PC-3 (cell line): ENCODE measurements around the gene PCDHA7. TPM values are rescaled to one million over a fixed set of nuclear protein-coding genes. Genes with fewer than 3 reads are reported as not detected.

Experiments used
- ATAC-seq: fragments of 200-7000 bp; cut with Tn5 transposase; 2 replicates; pipeline ENCODE4 v1.9.1; 2020; ENCODE audit warnings: mild to moderate bottlenecking, moderate library complexity
- BruUV-seq: library from RNA; stranded (reverse); fragments of 400-500 nt; replicated peaks from 2 replicates; lab custom pipeline; 2021; lab: Mats Ljungman, UMichigan
- CTCF ChIA-PET: fragments of 300-600 bp; sonication (Branson Sonifier 250); formaldehyde crosslinking; loops from one replicate; lab custom pipeline; 2022; ENCODE audit warnings: antibody characterized with exemption; lab: Charles Lee
- POLR2A ChIA-PET: fragments of 300-600 bp; sonication (Branson Sonifier 250); formaldehyde crosslinking; loops from one replicate; lab custom pipeline; 2022; ENCODE audit warnings: antibody characterized with exemption; ENCODE audit not compliant: unreplicated experiment; lab: Charles Lee
- DNase-seq: peaks from one replicate; pipeline ENCODE4 v3.0.0-alpha.2; 2015
- H2AFZ ChIP-seq: fragments of 300-600 bp; sonication (generic); 2 replicates; pipeline ENCODE4 v1.6.0; 2016; ENCODE audit warnings: antibody characterized with exemption, low read length
- H3F3A ChIP-seq: fragments of 300-600 bp; sonication (generic); one replicate; pipeline ENCODE4 v1.6.0; 2017; ENCODE audit warnings: antibody characterized with exemption, low read length, control low read depth, mild to moderate bottlenecking; ENCODE audit not compliant: unreplicated experiment
- H3K27ac ChIP-seq: fragments of 300-600 bp; sonication (generic); 2 replicates; pipeline ENCODE4 v1.5.1; 2016; ENCODE audit warnings: mild to moderate bottlenecking, low read length
- H3K27me3 ChIP-seq: fragments of 300-600 bp; sonication (generic); 2 replicates; pipeline ENCODE4 v1.6.1; 2016; ENCODE audit warnings: low read length, mixed read lengths
- H3K36me3 ChIP-seq: fragments of 300-600 bp; sonication (generic); 2 replicates; pipeline ENCODE4 v1.6.1; 2016; ENCODE audit warnings: low read depth, mixed run types, low read length, mixed read lengths
- H3K4me1 ChIP-seq: fragments of 300-600 bp; sonication (generic); 2 replicates; pipeline ENCODE4 v1.5.1; 2016; ENCODE audit warnings: low read length; ENCODE audit not compliant: insufficient read depth
- H3K4me2 ChIP-seq: fragments of 300-600 bp; sonication (generic); 2 replicates; pipeline ENCODE4 v1.6.0; 2016; ENCODE audit warnings: low read length
- H3K4me3 ChIP-seq: fragments of 300-600 bp; sonication (generic); 2 replicates; pipeline ENCODE4 v1.5.1; 2016; ENCODE audit warnings: mild to moderate bottlenecking, low read length, mixed read lengths
- H3K79me2 ChIP-seq: fragments of 300-600 bp; sonication (generic); 2 replicates; pipeline ENCODE4 v1.6.1; 2017; ENCODE audit warnings: low read length, mixed read lengths
- H3K9ac ChIP-seq: fragments of 300-600 bp; sonication (generic); 2 replicates; pipeline ENCODE4 v1.6.0; 2016; ENCODE audit warnings: mild to moderate bottlenecking, low read length
- H3K9me2 ChIP-seq: fragments of 300-600 bp; sonication (generic); replicated peaks from 2 replicates; pipeline ENCODE4 v1.6.1; 2016; ENCODE audit warnings: mixed run types, low read length, mixed read lengths
- H3K9me3 ChIP-seq: fragments of 300-600 bp; sonication (generic); 2 replicates; pipeline ENCODE4 v1.6.1; 2016; ENCODE audit warnings: low read length, mixed read lengths
- H4K20me1 ChIP-seq: fragments of 300-600 bp; sonication (generic); 2 replicates; pipeline ENCODE4 v1.6.1; 2016; ENCODE audit warnings: low read length, mixed read lengths
- EZH2 ChIP-seq: fragments of 300-600 bp; sonication (generic); IDR thresholded peaks from one replicate; pipeline ENCODE4 v1.6.1; 2017; ENCODE audit warnings: antibody characterized with exemption, mild to moderate bottlenecking, low read length; ENCODE audit not compliant: unreplicated experiment
- EZH2phosphoT487 ChIP-seq: fragments of 300-600 bp; sonication (generic); IDR thresholded peaks from 2 replicates; pipeline ENCODE4 v1.6.1; 2018; ENCODE audit warnings: mild to moderate bottlenecking, antibody characterized with exemption, low read length, borderline replicate concordance
- intact Hi-C: fragments of 100-400 bp; cut with micrococcal nuclease; formaldehyde crosslinking; loops from 2 replicates; pipeline ENCODE4 v1.9.0; 2023
- total RNA-seq: library from RNA; depleted of rRNA; stranded (reverse); fragments of >200 nt; gene quantifications from 2 replicates; pipeline ENCODE4 v1.2.3, GENCODE V29; 2014
- TF ChIP-seq, protein P1 (sequence below): fragments of 300-600 bp; sonication (generic); conservative IDR thresholded peaks from 2 replicates; pipeline ENCODE4 v1.5.1; 2017; ENCODE audit warnings: antibody characterized with exemption, low read depth, mild to moderate bottlenecking, low read length

Gene PCDHA7
- total RNA-seq, 1 experiment from 2014 or later = 0.26 TPM

DNA sequence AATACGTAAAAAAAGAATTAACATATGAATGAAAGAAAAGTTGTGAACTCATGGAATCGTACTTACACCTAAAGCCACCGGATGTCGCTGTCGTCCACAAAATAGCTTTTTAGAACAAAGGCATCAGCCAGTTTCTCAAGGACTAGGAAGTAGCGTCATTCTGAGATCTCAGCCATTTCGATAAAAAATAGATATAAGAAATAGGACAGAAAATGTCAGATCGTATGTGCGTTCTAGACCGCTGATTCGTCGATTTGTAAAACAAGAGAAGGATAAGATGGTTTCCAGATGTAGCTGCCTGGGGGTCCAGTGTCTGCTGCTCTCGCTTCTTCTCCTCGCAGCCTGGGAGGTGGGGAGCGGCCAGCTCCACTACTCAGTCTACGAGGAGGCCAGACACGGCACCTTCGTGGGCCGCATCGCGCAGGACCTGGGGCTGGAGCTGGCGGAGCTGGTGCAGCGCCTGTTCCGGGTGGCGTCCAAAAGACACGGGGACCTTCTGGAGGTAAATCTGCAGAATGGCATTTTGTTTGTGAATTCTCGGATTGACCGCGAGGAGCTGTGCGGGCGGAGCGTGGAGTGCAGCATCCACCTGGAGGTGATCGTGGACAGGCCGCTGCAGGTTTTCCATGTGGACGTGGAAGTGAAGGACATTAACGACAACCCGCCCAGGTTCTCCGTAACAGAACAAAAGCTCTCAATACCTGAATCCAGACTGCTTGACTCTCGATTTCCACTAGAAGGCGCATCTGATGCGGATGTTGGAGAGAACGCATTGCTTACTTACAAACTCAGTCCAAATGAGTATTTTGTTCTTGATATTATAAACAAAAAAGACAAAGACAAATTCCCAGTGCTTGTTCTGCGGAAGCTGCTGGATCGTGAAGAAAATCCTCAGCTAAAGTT lies 22.0 kb downstream of the PCDHA7 start, which contains the start of gene PCDHA10:
Gene PCDHA10, plus strand, starts transcription at position 126 of the 903 bp plus-strand sequence. Its CDS starts 152 bp downstream, at position 278.
- BruUV-seq = no TSS peak
- H3K4me3 ChIP-seq = no peak within 1 kb of the TSS
- H3K9ac ChIP-seq = no peak within 1 kb of the TSS
- no peaks in the 10 kb centered on the region for H3K4me1 ChIP-seq
- ATAC-seq (no peak), DNase-seq (no peak)
- H3K79me2 ChIP-seq = no peaks in the 10 kb centered on the region
- H4K20me1 ChIP-seq = no peaks in the 10 kb centered on the region
- intact Hi-C loops = no loop called here
- H3K9me2 ChIP-seq = no peaks in the 10 kb centered on the region
- H3F3A ChIP-seq = no peaks in the 10 kb centered on the region
- no peak within 1 kb of the TSS for H3K4me2 ChIP-seq
- TF ChIP-seq EZH2 = no peak
- TF ChIP-seq, protein P1, sequence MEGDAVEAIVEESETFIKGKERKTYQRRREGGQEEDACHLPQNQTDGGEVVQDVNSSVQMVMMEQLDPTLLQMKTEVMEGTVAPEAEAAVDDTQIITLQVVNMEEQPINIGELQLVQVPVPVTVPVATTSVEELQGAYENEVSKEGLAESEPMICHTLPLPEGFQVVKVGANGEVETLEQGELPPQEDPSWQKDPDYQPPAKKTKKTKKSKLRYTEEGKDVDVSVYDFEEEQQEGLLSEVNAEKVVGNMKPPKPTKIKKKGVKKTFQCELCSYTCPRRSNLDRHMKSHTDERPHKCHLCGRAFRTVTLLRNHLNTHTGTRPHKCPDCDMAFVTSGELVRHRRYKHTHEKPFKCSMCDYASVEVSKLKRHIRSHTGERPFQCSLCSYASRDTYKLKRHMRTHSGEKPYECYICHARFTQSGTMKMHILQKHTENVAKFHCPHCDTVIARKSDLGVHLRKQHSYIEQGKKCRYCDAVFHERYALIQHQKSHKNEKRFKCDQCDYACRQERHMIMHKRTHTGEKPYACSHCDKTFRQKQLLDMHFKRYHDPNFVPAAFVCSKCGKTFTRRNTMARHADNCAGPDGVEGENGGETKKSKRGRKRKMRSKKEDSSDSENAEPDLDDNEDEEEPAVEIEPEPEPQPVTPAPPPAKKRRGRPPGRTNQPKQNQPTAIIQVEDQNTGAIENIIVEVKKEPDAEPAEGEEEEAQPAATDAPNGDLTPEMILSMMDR = peak; percentile 24; the same call in 1 of the 2 replicates
- POLR2A ChIA-PET = no interaction called here
- no peaks in the 10 kb centered on the region for H3K36me3 ChIP-seq
- no peaks in the 10 kb centered on the region for H3K9me3 ChIP-seq
- H3K27me3 ChIP-seq = no peaks in the 10 kb centered on the region
- no peak within 1 kb of the TSS for H3K27ac ChIP-seq
- no peak within 1 kb of the TSS for H2AFZ ChIP-seq
- CTCF ChIA-PET = no interaction called here

DNA sequence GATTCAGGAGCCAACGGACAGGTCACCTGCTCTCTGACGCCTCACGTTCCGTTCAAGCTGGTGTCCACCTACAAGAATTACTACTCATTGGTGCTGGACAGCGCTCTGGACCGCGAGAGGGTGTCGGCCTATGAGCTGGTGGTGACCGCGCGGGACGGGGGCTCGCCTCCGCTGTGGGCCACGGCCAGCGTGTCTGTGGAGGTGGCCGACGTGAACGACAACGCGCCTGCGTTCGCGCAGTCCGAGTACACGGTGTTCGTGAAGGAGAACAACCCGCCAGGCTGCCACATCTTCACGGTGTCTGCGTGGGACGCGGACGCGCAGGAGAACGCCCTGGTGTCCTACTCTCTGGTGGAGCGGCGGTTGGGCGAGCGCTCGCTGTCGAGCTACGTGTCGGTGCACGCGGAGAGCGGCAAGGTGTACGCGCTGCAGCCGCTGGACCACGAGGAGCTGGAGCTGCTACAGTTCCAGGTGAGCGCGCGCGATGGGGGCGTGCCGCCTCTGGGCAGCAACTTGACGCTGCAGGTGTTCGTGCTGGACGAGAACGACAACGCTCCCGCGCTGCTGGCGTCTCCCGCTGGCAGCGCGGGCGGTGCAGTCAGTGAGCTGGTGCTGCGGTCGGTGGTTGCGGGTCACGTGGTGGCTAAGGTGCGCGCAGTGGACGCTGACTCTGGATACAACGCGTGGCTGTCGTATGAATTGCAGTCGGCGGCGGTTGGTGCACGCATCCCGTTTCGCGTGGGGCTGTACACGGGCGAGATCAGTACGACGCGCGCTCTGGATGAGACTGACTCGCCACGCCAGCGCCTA lies 23.3 kb downstream of the PCDHA7 start:
- Histone ChIP-seq H3K36me3 (no peaks in the 10 kb centered on the region), H3K9ac (no peak overlapping the region), H3K27me3 (no peaks in the 10 kb centered on the region), H3F3A (no peaks in the 10 kb centered on the region), H3K4me2 (no peak overlapping the region), H3K4me3 (no peak overlapping the region), H3K27ac (no peak overlapping the region), H4K20me1 (no peaks in the 10 kb centered on the region), H3K9me2 (no peaks in the 10 kb centered on the region), H3K9me3 (no peaks in the 10 kb centered on the region), H3K4me1 (no peaks in the 10 kb centered on the region), H2AFZ (no peak overlapping the region), H3K79me2 (no peaks in the 10 kb centered on the region)
- POLR2A ChIA-PET = no interaction called here
- TF ChIP-seq EZH2phosphoT487 = no peak
- TF ChIP-seq, protein P1 = no peak
- no peak for TF ChIP-seq EZH2
- intact Hi-C loops = no loop called here
- DNase-seq (no peak), ATAC-seq (no peak)
- BruUV-seq = no TSS peak
- CTCF ChIA-PET = no interaction called here
